SJCRH30 (cell line): ENCODE measurements around the gene SPON2. TPM values are rescaled to one million over a fixed set of nuclear protein-coding genes. Genes with fewer than 3 reads are reported as not detected.

Experiments
- DNase-seq, 2 experiments: peaks; one replicate each; pipeline ENCODE4 v3.0.0-alpha.2; 2015 to 2020
- H3K27ac ChIP-seq: fragments of 250-450 bp; sonication (Bioruptor Pico); 2 replicates; pipeline ENCODE4 v1.5.1; 2020; ENCODE audit warnings: mild to moderate bottlenecking, moderate library complexity
- H3K27me3 ChIP-seq: fragments of 250-450 bp; sonication (Bioruptor Pico); 2 replicates; pipeline ENCODE4 v1.5.1; 2020; ENCODE audit warnings: mild to moderate bottlenecking, moderate library complexity
- H3K36me3 ChIP-seq: fragments of 250-450 bp; sonication (Bioruptor Pico); 2 replicates; pipeline ENCODE4 v1.5.1; 2020; ENCODE audit warnings: mild to moderate bottlenecking, moderate library complexity
- H3K4me1 ChIP-seq: fragments of 250-450 bp; sonication (Bioruptor Pico); 2 replicates; pipeline ENCODE4 v1.5.1; 2020; ENCODE audit warnings: mild to moderate bottlenecking, moderate library complexity
- H3K4me3 ChIP-seq: fragments of 250-450 bp; sonication (Bioruptor Pico); 2 replicates; pipeline ENCODE4 v1.5.1; 2020; ENCODE audit warnings: mild to moderate bottlenecking, moderate library complexity
- H3K9me3 ChIP-seq: fragments of 250-450 bp; sonication (Bioruptor Pico); replicated peaks from 2 replicates; pipeline ENCODE4 v1.5.1; 2020; ENCODE audit warnings: mild to moderate bottlenecking, moderate library complexity
- total RNA-seq: library from RNA; depleted of rRNA; stranded (reverse); fragments of >200 nt; shearing (Covaris generic); gene quantifications from 2 replicates; pipeline ENCODE4 v1.2.3, GENCODE V29; 2014; rRNA removed

Gene SPON2
- 2.5 and 3.2 TPM in 2 replicates for total RNA-seq

DNA sequence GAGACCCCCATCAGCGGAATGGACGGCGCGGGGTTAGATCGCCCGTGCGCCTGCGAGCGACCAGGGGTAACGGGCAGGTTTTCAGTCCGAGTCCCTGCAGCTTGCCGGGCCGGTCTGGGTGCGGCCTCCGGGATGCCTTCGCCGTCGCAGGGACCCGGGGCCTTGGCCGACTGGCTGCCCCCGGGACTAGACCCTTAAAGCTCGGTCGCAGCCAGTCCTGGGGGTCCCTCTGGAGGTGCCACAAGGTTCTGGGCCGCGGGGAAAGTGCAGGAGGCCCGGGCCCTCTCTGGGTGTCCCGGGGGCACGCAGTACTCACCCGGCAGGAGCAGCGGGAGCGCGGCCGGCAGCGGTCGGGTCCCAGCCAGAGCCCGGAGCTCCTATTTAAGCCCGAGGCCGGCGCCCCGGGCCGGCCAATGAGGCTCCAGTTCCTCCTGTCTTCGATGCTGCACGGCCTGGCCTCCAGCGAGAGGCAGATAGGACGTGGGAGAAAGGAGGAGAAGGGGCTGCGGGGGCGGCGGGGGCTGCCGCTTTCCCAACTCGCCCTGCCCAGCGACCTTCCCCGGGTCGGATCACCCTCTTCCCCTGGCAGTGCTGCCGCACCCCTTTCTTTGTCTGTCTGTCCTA, at the start of gene SPON2:
Gene SPON2 (minus strand): TSS at position 356 of the 624 bp plus-strand sequence.
- Histone ChIP-seq H3K27ac (no peak within 1 kb of the TSS), H3K27me3 (no peaks in the 10 kb centered on the region), H3K36me3 (no peaks in the 10 kb centered on the region), H3K9me3 (no peaks in the 10 kb centered on the region), H3K4me3 (no peak within 1 kb of the TSS), H3K4me1 (peaks cover 11% of the 10 kb centered on the region)
- no peak for DNase-seq

DNA sequence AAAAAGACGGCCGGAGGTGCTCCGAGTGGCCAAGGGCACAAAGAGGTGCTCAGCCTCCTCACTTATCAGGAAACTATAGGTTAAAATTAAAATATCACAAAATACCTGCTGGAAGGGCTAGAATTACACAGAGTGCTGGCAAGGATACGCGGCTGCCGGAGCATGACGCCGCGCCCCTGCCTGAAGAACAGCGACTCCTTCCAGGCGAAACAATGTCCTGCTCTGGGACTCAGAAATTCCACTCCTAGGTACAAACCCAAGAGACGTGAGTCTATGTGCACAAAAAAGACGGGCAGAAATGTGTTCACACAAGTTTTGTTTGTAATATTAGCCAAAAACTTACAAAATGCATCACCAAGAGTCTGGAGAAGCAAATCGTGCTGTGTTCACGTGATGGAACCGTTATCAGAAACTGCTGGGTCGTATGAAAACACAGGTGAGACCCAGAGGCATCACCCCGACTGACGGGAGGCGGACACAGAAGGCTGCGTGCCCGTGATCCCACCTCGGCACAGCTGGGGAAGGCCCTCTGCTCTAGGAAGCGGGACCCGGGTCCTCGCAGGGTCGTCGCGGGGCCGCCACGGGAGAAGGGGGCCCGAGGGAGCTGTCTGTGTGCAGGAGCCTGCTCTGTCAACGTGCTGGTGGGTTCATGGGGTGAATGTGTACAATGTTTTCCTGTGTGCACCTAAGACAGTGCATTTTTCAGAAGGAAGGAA, 48.9 kb upstream of the SPON2 start:
- H3K27me3 ChIP-seq: no peaks in the 10 kb centered on the region
- no peak for DNase-seq
- no peaks in the 10 kb centered on the region for H3K9me3 ChIP-seq
- H3K4me1 ChIP-seq: no peaks in the 10 kb centered on the region
- H3K27ac ChIP-seq: no peak overlapping the region
- no peak overlapping the region for H3K4me3 ChIP-seq
- peaks cover 52% of the 10 kb centered on the region for H3K36me3 ChIP-seq

DNA sequence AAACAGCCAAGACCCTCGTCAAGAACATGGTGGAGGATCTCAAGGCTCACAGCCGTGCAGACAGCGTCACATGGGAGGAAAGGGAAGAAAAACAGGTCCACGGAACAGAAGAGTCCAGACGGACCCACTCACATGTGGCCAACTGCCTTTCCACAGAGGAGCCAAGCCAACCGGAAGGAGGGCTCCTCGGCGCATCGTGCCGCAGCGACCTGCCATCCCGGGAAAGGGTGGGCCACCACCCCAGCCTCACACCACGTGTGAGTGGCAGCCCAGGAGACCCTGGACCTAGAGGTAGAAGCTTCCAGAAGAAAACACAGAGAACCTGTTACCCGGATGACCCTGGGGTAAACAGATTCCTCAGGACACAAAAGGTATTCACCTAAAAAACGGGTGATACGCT, 48.2 kb upstream of the SPON2 start:
- Histone ChIP-seq H3K36me3 (peaks cover 52% of the 10 kb centered on the region), H3K4me1 (no peaks in the 10 kb centered on the region), H3K4me3 (no peak overlapping the region), H3K27me3 (no peaks in the 10 kb centered on the region), H3K9me3 (no peaks in the 10 kb centered on the region), H3K27ac (no peak overlapping the region)
- DNase-seq: no peak

DNA sequence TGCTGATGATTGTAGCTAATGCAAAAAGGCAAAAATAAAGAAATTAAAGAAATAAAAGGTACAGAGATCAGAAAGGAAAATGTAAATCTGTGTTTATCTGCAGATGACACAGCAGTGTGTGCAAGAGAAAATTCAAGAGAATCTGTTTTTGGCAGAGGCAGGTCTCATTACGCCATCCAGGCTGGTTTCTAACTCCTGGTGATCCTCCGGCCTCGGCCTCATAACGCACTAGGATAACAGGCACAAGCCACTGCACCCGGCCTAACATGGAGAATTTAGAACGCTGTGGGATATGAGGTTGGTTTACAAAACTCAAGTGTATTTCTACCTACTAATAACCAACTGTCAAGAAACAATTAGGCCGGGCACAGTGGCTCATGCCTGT, 47.2 kb upstream of the SPON2 start:
- H3K36me3 ChIP-seq: peaks cover 48% of the 10 kb centered on the region
- no peaks in the 10 kb centered on the region for H3K4me1 ChIP-seq
- no peaks in the 10 kb centered on the region for H3K9me3 ChIP-seq
- H3K27ac ChIP-seq: no peak overlapping the region
- H3K27me3 ChIP-seq: no peaks in the 10 kb centered on the region
- no peak overlapping the region for H3K4me3 ChIP-seq
- no peak for DNase-seq

DNA sequence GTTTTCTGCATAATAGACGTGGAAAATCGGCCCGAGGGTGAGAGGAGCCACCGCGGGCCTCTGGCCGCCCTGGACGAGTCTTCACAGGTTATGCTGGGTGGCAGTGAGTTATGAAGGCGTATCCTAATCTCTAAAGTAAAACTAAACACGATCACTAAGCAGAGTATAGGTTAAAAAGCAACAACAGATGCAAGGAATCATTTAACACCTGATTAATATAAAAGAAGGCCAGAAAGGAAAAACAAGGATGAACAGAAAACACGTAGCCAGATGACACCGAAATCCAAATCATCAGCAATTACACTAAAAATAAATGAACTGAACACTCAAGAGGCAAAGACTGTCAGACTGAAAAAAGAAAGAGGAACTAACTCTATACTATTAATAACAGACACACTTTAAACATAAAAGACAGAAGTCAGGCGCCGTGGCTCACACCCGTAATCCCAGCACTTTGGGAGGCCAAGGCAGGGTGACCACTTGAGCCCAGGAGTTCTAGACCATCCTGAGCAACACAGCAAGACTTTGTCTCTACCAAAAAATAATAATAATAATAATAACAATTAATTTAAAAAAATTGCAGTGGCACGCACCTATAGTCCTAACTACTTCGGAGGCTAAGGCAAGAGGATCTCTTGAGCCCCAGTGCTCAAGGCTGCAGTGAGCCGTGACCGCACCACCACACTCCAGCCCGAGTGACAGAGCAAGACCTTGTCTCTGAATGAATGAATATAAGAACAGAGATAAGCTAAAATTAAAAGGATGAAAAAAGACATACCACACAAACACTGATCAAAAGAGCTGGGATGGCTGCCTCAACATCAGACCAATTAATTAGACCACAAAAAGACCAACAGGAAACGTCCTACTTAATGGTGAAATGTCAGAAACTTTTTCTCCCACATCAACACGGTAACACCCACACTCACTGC, 46.5 kb upstream of the SPON2 start:
- no peaks in the 10 kb centered on the region for H3K4me1 ChIP-seq
- no peaks in the 10 kb centered on the region for H3K9me3 ChIP-seq
- H3K27ac ChIP-seq: no peak overlapping the region
- H3K36me3 ChIP-seq: peaks cover 42% of the 10 kb centered on the region
- no peak overlapping the region for H3K4me3 ChIP-seq
- no peak for DNase-seq
- no peaks in the 10 kb centered on the region for H3K27me3 ChIP-seq

DNA sequence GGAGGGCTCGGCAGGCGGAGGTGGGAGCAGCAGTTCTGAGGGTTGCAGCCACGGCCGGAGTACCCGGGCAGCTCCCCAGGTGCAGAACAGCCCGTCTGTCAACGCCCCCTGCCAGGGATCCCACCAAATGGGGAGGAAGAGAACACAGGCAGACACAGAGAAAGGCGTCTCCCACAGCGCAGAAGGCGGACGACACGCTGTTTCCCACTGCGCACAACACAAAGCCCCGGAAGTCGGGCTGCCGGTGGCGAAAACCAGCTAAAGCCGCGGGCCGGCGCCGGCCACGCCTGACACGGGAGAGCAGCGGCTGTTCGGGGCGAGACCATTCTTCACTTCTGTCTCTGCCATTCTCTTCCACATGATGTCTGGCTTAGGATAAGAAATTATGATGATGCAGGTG, 45.0 kb upstream of the SPON2 start:
- H3K36me3 ChIP-seq: peaks cover 49% of the 10 kb centered on the region
- H3K27ac ChIP-seq: no peak overlapping the region
- no peak for DNase-seq

DNA sequence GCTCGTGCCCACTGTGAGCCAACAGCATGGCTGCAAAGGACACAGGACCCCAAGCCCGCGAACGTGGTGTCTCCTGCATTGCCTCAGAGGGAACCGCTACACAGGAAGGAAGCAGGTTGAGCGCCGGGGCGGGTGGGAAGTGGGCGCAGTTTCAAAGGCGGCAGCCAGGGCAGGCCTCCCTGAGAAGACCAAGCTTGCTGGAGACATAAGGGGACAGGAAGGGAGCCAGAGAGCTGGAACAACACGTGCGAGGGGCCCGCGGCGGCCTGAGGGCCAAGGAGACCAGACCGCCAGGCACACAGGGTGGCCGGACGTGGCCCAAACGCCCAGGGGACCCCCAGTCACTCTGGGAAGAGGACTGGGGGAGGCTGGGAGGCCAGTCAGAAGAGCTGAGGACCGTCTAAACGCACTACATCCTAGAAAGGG, 44.5 kb upstream of the SPON2 start:
- Histone ChIP-seq H3K27me3 (no peaks in the 10 kb centered on the region), H3K4me3 (no peak overlapping the region), H3K36me3 (peaks cover 49% of the 10 kb centered on the region), H3K27ac (no peak overlapping the region), H3K9me3 (no peaks in the 10 kb centered on the region), H3K4me1 (no peaks in the 10 kb centered on the region)
- no peak for DNase-seq

More for the DNA sequence above, 45.0 kb upstream of the SPON2 start:
- Histone ChIP-seq H3K27me3 (no peaks in the 10 kb centered on the region), H3K4me1 (no peaks in the 10 kb centered on the region), H3K4me3 (no peak overlapping the region), H3K9me3 (no peaks in the 10 kb centered on the region)

DNA sequence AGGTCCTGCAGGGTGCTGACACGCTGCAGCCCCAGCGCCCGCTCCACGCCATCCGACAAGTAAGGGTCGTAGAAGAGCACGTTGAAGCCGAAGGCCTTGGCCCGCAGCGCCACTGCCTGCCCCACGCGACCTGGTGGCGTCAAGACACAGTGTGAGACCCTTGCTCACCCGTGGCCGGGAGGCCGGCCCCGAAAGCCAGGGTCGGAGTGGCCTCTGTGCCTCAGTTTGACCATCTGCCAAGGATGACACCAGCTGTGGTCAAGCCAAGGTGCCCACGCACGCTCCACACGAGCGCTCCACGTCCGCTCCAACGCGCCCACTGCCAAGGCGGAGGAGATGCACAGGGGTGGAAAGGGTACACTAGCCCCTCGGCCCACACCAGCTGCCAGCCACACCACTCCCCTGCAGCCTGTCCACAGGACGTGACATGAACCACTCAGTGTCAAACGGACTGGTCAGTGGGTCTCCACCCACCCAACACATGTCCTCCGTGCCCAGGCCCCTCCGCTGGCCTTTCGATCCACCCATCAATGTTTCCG, 43.8 kb upstream of the SPON2 start:
- H3K27me3 ChIP-seq: no peaks in the 10 kb centered on the region
- H3K4me1 ChIP-seq: no peaks in the 10 kb centered on the region
- peaks cover 44% of the 10 kb centered on the region for H3K36me3 ChIP-seq
- no peak for DNase-seq
- no peak overlapping the region for H3K27ac ChIP-seq
- H3K9me3 ChIP-seq: no peaks in the 10 kb centered on the region
- H3K4me3 ChIP-seq: no peak overlapping the region

DNA sequence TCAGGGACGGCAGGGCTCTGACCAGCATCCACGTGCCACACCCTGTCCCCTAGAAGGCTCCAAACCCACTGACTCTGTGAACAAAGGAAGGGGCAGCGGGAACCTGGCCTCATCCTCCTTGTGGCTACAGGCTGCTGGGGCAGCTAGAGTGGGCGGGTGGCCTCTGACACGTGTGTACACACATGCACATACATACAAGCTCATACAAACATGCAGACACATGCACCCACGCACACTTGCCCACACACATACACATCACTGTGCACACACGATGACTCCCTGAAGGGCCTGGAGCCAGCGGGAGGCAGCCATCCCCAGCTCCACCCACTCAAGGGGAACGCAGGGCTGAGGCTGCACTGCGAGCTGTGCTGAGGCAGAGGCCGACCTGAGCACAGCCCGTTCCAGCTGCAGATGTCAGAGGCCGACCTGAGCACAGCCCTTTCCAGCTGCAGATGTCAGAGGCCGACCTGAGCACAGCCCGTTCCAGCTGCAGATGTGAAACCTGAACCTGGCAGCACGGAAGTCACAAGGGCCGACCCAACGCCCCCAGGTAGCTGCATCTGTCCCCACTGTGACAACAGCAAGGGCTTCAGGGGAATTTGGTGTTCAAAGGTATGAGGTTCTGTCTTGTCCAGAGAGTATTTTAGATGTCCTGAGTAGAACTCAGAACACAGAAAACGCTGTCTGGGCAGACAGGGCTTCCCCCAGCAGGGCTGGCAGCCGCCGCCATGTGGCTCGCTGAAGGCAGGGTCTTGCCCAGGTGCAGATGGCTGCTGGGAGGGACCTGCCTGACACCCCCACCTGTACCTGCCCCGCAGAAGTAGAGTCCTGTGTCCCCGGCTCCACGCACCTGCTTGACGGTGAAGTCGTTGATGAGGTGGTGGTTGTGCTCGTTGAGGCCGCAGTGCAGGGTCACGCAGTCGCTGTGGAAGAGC, 43.0 kb upstream of the SPON2 start:
- peaks cover 42% of the 10 kb centered on the region for H3K36me3 ChIP-seq
- no peaks in the 10 kb centered on the region for H3K27me3 ChIP-seq
- no peak overlapping the region for H3K27ac ChIP-seq
- no peaks in the 10 kb centered on the region for H3K4me1 ChIP-seq
- no peak overlapping the region for H3K4me3 ChIP-seq
- no peaks in the 10 kb centered on the region for H3K9me3 ChIP-seq
- no peak for DNase-seq

DNA sequence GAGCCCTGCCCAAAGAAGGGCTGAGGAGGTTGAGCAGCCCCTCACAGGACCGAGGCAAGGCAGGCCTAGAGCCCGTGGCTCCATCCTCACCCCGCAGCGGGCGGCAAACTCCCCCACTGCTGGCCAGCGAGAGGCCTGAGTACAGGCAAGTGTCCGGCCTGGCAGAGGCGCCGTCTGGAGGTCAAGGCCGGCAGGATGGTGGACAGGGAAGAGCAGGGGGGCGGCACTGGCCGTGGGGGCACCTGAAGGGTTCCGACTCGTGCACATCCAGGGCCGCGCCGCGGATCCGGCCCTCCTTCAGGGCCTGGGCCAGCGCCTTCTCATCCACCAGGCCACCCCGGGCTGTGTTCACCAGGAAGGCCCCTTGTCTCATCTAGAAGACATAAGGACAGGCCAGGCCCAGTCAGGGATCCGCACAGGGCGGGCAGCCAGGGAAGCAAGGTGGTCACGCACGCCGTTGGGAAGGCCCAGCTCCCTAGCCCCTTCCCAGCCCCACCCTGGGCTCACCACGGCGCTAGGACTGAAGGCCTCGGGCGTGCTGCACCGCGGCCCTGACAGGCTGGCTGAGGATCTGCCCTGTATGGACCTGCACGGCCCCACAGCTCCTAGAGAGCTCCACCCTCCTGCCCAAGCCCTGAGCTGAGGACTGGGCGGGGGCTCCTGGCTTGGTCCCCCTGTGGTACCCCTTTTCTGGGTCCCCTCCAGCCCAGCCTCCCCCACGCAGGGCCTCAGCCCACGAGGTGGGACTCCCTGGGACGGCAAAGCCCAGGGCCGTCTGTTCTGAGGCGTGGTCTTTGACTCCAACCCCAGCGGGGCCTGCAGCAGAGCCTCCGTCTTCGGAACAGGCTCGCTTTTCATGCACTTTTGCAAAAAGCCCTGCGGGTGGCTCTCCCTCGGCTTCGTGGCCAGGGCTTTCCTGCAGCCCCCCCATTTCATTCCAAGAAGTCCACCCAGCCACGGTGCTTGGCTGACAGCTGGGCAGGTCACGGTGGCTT, 42.0 kb upstream of the SPON2 start:
- Histone ChIP-seq H3K36me3 (peaks cover 36% of the 10 kb centered on the region), H3K9me3 (no peaks in the 10 kb centered on the region), H3K4me1 (peaks cover 6% of the 10 kb centered on the region; the same call in 1 of the 2 replicates), H3K27ac (no peak overlapping the region), H3K4me3 (no peak overlapping the region), H3K27me3 (no peaks in the 10 kb centered on the region)
- no peak for DNase-seq

DNA sequence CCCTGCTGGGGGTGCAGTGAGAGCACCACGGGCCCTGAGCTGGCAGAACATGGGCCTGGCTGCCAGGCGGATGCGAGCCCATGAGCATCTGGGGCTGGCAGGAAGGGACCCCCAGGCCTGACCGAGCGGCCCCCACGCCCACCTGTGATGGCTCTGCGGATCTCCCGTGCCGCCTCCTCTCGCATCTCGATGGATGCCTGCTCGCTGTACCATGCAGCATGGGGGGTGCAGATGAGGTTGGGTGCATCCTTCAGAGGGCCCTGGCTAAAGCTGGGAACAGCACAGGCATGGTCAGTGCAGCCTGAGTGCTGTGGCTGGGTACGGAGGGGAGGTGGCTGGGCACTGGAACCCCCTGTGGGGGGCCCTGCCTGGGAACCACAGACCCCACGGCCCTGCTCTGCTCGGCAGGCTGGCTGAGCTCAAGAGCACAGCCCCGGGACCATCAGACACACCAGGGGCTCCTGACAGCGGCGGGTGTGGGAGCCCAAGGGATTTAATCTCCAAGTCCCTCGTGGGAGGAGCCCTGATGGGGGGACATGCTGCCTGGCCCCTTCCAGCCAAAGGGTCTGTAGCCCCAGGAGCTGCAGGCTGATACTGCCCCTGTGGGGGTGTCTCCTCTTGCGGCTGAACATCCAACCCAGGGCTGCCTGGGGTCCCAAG, 41.1 kb upstream of the SPON2 start:
- Histone ChIP-seq H3K4me1 (peaks cover 10% of the 10 kb centered on the region), H3K4me3 (no peak overlapping the region), H3K27ac (no peak overlapping the region), H3K9me3 (no peaks in the 10 kb centered on the region), H3K27me3 (no peaks in the 10 kb centered on the region), H3K36me3 (peaks cover 33% of the 10 kb centered on the region)
- no peak for DNase-seq

DNA sequence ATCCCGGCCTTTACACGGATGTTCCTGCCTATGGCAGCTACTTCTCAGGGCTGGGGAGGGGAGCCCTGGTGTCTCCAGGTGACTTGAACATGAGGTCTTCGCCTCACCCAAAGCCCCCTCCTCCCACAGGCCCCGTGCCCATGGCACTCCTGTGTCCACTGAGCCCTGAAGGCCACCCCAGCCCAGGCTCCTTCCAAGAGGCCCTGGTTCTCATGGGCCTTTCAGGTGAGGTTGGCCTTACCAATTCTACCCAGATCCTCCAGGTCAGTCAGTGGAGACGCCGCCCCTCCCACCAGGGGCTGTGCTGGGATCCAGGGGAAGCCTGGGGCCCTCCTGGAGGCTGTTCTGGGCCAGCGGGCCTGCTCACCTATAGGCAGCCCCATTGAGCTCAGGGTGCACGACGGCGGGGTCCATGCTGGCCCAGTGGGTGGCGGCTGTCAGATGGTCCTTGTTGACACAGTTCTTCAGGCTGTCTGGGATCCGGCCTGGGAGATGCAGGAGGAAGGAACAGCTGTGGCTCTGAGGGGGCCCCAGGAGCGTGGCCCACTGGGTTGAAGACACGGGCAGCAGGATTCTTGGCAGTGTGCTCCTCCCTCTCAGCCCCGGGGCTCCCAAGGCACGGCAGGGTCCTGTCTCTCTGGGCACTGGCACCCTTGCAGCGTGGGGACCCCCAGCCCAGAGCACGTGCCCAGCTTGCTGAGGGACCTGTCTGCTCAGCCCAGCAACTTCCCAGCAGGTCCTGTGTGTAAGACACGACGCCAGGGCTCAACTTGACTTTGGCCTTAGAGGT, 40.4 kb upstream of the SPON2 start:
- H3K9me3 ChIP-seq: no peaks in the 10 kb centered on the region
- no peak for DNase-seq
- H3K36me3 ChIP-seq: peaks cover 31% of the 10 kb centered on the region
- no peak overlapping the region for H3K4me3 ChIP-seq
- no peaks in the 10 kb centered on the region for H3K27me3 ChIP-seq
- peaks cover 11% of the 10 kb centered on the region for H3K4me1 ChIP-seq
- H3K27ac ChIP-seq: no peak overlapping the region
